WI38 (cell line): ENCODE measurements around the gene KIF18B.

Experiments used
- H3K4me3 ChIP-seq: 2 replicates; pipeline ENCODE4 v1.5.1; 2011; ENCODE audit warnings: low read depth, mild to moderate bottlenecking, control low read depth, low read length
- CTCF ChIP-seq: IDR thresholded peaks from 2 replicates; pipeline ENCODE4 v1.5.1; 2012; ENCODE audit warnings: low read depth, mild to moderate bottlenecking, control low read depth, low read length

KIF18B gene

GRCh38 chr17:44988044-44988942 lies 40.7 kb upstream of the KIF18B start:
- no peak for TF ChIP-seq CTCF
- H3K4me3 ChIP-seq = no peak overlapping the region

- H3K4me3 ChIP-seq = no peak overlapping the region
- no peak for TF ChIP-seq CTCF
Observed at GRCh38 chr17:44983563-44983962, 36.0 kb upstream of the KIF18B start.

GRCh38 chr17:44982113-44982702 lies 34.6 kb upstream of the KIF18B start:
- TF ChIP-seq CTCF = no peak
- no peak overlapping the region for H3K4me3 ChIP-seq

- peak overlapping the region; percentile 46 for H3K4me3 ChIP-seq
- no peak for TF ChIP-seq CTCF
Observed at GRCh38 chr17:44981221-44981968, 33.8 kb upstream of the KIF18B start.

- no peak overlapping the region for H3K4me3 ChIP-seq
- no peak for TF ChIP-seq CTCF
Observed at GRCh38 chr17:44979426-44979995, 31.9 kb upstream of the KIF18B start.

- TF ChIP-seq CTCF = no peak
Observed at GRCh38 chr17:44978807-44979206, 31.2 kb upstream of the KIF18B start.

More at GRCh38 chr17:44978807-44979206, 31.2 kb upstream of the KIF18B start:
- H3K4me3 ChIP-seq = no peak overlapping the region
